PC-9 (cell line): ENCODE measurements around the gene TMEM176A. TPM values are rescaled to one million over a fixed set of nuclear protein-coding genes. Genes with fewer than 3 reads are reported as not detected.

Experiments
- total RNA-seq: library from RNA; stranded (reverse); gene quantifications from 2 replicates; pipeline ENCODE4 v1.2.3, GENCODE V29; 2021

TMEM176A gene
- total RNA-seq, 1 experiment from 2014 or later = not detected

Other genes with a start within 250 kb of the TMEM176A start
- gene GIMAP4, start 233.4 kb upstream of the TMEM176A start, total RNA-seq = not detected in 2 replicates
- not detected in 2 replicates for gene GIMAP6, start 168.4 kb upstream of the TMEM176A start, total RNA-seq
- 0.55 and 0.81 TPM in 2 replicates for gene GIMAP2, start 115.1 kb upstream of the TMEM176A start, total RNA-seq
- not detected in 2 replicates for gene GIMAP1, start 84.2 kb upstream of the TMEM176A start, total RNA-seq
- not detected in 2 replicates for gene GIMAP5, start 63.4 kb upstream of the TMEM176A start, total RNA-seq
- 1.9 and 2.3 TPM in 2 replicates for gene TMEM176B, start 405 bp upstream of the TMEM176A start, total RNA-seq
- 11.4 and 13.1 TPM in 2 replicates for gene AOC1, start 51.7 kb downstream of the TMEM176A start, total RNA-seq
- gene KCNH2, start 177.6 kb downstream of the TMEM176A start, total RNA-seq = 1.5 and 1.6 TPM in 2 replicates
- 1.8 and 3.2 TPM in 2 replicates for gene NOS3, start 190.2 kb downstream of the TMEM176A start, total RNA-seq
- 9.7 and 13.7 TPM in 2 replicates for gene ATG9B, start 223.7 kb downstream of the TMEM176A start, total RNA-seq
- 51.8 and 61.9 TPM in 2 replicates for gene ABCB8, start 227.7 kb downstream of the TMEM176A start, total RNA-seq
- gene ASIC3, start 247.8 kb downstream of the TMEM176A start, total RNA-seq = 7.6 and 10.5 TPM in 2 replicates